Cortex of kidney (tissue), 1 donor: ENCODE measurements around the gene TENT4A.
"Not testable (repeated sequence)": the region's sequence is repeated elsewhere in the genome, so short reads cannot be mapped to it uniquely, and the experiment has no call there.

ENCODE experiments used
- DNase-seq: peaks from one replicate; lab custom pipeline; 2025; lab: John Stamatoyannopoulos, UW

TENT4A gene

GRCh38 chr5:6713274-6714225, at the start of gene TENT4A:
Gene TENT4A (plus strand): TSS chr5:6713432. CDS start chr5:6713984, 552 bp downstream.
- no peak for DNase-seq

GRCh38 chr5:6666762-6667161, 46.5 kb upstream of the TENT4A start:
- DNase-seq, result no peak

DNA sequence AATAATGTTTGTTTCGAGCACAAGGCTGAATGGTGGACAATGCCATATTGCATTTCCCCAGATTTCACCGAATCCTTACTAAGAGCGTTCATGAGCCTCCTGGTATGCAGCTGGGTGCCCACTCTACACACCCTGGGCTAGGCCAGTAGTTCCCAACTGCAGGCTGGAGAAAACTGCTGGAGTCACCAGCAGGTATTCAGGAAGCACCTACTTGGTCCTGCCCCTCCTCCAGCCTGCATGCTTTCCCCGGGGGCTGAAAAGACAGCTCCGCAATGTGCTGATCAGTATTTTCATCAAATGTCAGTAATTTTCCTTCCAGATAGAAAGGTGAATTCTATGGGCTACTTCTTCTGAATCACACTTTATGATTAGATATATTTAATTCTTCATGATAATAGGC, 45.6 kb upstream of the TENT4A start:
- DNase-seq, result no peak

DNA sequence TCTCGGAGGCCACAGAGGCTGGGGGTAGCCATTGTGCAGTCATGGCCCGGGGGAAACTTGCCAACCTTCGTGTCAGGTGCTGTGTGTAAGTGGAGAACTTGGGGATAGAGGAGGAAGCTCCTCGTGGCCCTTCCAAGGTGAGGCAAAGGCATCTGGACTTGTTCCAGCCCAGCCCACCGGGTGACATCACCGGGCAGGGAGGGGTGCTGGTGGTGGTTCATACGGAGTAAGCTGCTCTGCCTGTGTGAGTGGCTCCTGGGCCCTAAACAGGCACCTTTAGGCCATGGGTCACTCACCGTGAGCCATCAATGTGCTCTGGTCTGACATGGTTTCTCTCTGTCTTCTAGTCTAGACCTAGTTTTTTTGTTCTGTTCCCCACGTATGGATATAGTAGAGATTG, 44.5 kb upstream of the TENT4A start:
- DNase-seq, result not testable (repeated sequence)

- DNase-seq, result no peak
Observed at GRCh38 chr5:6673031-6673430, 40.2 kb upstream of the TENT4A start.

- DNase-seq, result no peak
Observed at GRCh38 chr5:6673963-6674362, 39.3 kb upstream of the TENT4A start.

- no peak for DNase-seq
Observed at GRCh38 chr5:6674421-6674820, 38.8 kb upstream of the TENT4A start.

DNA sequence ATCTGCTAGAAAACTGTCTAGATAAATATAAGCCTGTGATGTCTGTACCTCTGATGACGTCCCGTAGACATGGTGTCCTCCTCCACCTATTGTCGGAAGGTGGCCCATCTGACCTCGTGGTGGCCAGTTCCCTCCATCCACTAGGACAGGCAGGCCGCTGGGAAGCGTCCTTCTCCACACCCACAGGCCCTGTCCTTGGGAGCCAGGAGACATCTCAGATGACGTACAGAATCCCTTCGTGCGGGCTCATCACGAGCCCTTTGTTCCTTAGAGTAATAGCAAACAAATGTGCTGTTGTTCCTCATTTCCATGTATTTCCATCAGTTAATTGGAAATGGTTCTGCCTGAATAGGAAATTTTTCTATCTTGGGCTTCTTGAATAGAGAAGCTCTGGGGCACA, 38.3 kb upstream of the TENT4A start:
- DNase-seq, result no peak

GRCh38 chr5:6675784-6676491, 37.3 kb upstream of the TENT4A start:
- DNase-seq, result no peak

DNA sequence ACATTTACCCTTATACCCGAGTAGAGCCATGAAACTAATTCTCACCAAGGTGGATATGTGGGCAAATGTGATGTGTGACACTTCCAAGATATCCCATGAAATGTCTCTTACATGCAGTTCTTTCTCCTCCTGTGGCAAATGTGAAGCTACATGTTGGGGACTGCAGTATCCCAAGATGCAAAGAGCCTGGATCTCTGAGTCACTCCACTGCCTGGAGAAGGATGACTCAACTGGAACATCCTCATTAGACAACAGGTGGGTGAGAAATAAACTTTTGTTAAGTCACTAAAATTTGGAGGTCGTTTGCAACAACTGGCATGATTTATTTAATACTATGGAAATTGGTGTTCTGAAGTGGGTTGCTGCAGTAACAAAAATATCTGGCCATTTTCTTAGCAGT, 36.5 kb upstream of the TENT4A start:
- DNase-seq, result no peak

- DNase-seq, result no peak
Observed at GRCh38 chr5:6678385-6678784, 34.8 kb upstream of the TENT4A start.

- no peak for DNase-seq
Observed at GRCh38 chr5:6680922-6681321, 32.3 kb upstream of the TENT4A start.

- DNase-seq, result no peak
Observed at GRCh38 chr5:6681682-6682081, 31.6 kb upstream of the TENT4A start.

DNA sequence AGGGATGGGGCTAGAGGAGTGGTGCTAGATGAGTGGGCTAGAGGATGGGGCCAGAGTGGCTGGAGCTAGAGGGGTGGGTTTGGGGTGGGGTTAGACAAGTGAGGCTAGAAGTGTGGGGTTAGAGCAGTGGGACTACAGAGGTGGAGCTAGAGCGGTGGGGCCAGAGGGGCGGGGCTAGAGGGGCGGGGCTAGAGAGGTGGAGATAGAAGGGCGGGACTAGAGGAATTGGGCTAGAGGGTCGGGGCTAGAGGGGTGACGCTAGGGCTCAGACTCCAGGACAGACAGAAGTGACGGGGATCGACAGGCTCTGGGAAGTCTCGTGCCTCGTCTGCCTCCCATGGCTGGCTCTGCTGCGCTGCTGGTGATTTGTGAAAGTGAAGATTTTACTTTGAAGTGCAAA, 31.0 kb upstream of the TENT4A start:
- no peak for DNase-seq

GRCh38 chr5:6683241-6683640, 30.0 kb upstream of the TENT4A start:
- DNase-seq, result no peak

- DNase-seq, result no peak
Observed at GRCh38 chr5:6684075-6684474, 29.2 kb upstream of the TENT4A start.

- no peak for DNase-seq
Observed at GRCh38 chr5:6686501-6686900, 26.7 kb upstream of the TENT4A start.

GRCh38 chr5:6686915-6687409, 26.3 kb upstream of the TENT4A start:
- DNase-seq, result no peak

GRCh38 chr5:6687505-6687904, 25.7 kb upstream of the TENT4A start:
- DNase-seq, result no peak

DNA sequence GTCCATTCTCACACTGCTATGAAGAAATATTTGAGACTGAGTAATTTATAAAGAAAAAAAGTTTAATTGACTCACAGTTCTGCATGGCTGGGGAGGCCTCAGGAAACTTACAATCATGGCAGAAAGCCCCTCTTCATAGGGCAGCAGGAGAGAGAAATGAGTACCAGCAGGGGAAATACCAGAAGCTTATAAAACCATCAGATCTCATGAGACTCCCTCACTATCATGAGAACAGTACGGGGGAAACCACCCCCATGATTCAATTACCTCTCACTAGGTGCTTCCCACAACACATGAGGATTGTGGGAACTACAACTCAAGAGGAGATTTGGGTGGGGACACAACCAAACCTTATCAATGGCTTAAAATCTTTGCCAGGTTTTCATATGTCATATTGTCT, 20.3 kb upstream of the TENT4A start:
- no peak for DNase-seq

- DNase-seq, result no peak
Observed at GRCh38 chr5:6698696-6699095, 14.5 kb upstream of the TENT4A start.

GRCh38 chr5:6699357-6699756, 13.9 kb upstream of the TENT4A start:
- no peak for DNase-seq

DNA sequence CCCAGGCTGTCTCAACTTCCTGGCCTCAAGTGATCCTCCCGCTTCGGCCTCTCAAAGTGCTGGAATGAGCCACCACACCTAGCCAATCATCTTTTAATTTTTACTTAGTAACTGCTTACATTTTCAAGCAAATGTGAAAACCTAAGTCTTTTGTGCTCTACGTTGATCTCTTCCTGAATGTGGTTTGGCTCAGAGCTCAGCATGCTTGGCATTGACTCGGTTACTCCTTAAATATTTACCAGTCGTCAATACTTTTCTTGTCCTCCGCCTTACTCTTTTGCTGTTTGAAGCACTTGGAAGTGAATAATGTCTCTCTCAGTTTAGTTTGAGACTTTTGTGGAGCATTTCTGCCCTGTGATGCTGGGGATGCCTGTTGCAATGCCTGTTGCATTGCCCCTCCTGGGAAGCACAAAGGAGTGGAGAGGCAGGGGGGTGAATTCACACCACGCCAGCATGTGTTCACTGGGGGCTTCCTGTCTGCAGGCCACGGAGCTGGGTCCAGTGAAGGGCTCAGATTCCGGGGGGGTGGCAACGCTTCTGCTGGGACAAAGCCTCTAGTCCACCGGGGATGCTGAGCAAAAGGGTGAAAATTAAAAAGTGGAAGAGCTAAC, 13.1 kb upstream of the TENT4A start:
- no peak for DNase-seq
